Measurements from ENCODE around the gene CUEDC1. TPM values are rescaled to one million over a fixed set of nuclear protein-coding genes. Genes with fewer than 3 reads are reported as not detected.
A peak's percentile ranks its signal among the peaks of the same experiment; 100 is the strongest.

Gene CUEDC1
- total RNA-seq, 1 donor from 2014 or later = 14.5 TPM

GRCh38 chr17:57947369-57947768 lies 7.8 kb downstream of the CUEDC1 start:
- no peak for TF ChIP-seq CTCF (conservative IDR thresholded peaks at IDR 0.05; ENCODE audit: low read depth, low read length)

GRCh38 chr17:57946798-57947358 lies 8.3 kb downstream of the CUEDC1 start:
- DNase-seq (ENCODE audit: low read depth) = no peak
- peak overlapping the region; percentile 50 for H3K4me3 ChIP-seq (ENCODE audit: low read depth, low read length)
- TF ChIP-seq CTCF (conservative IDR thresholded peaks at IDR 0.05; ENCODE audit: low read depth, low read length) = no peak

More at GRCh38 chr17:57947369-57947768, 7.8 kb downstream of the CUEDC1 start:
- no peak for DNase-seq (ENCODE audit: low read depth)
- peak overlapping the region; percentile 50 for H3K4me3 ChIP-seq (ENCODE audit: low read depth, low read length)

GRCh38 chr17:57945996-57946797 lies 9.0 kb downstream of the CUEDC1 start:
- DNase-seq (ENCODE audit: low read depth) = no peak
- peak overlapping the region; percentile 50 for H3K4me3 ChIP-seq (ENCODE audit: low read depth, low read length)
- TF ChIP-seq CTCF (conservative IDR thresholded peaks at IDR 0.05; ENCODE audit: low read depth, low read length) = no peak

GRCh38 chr17:57944908-57945307 lies 10.3 kb downstream of the CUEDC1 start:
- H3K4me3 ChIP-seq (ENCODE audit: low read depth, low read length) = no peak overlapping the region
- DNase-seq (ENCODE audit: low read depth) = no peak
- TF ChIP-seq CTCF (conservative IDR thresholded peaks at IDR 0.05; ENCODE audit: low read depth, low read length) = no peak

- no peak for TF ChIP-seq CTCF (conservative IDR thresholded peaks at IDR 0.05; ENCODE audit: low read depth, low read length)
Measured at GRCh38 chr17:57943645-57944044, 11.6 kb downstream of the CUEDC1 start.

GRCh38 chr17:57943140-57943539 lies 12.1 kb downstream of the CUEDC1 start:
- DNase-seq (ENCODE audit: low read depth) = no peak
- no peak overlapping the region for H3K4me3 ChIP-seq (ENCODE audit: low read depth, low read length)
- no peak for TF ChIP-seq CTCF (conservative IDR thresholded peaks at IDR 0.05; ENCODE audit: low read depth, low read length)

More at GRCh38 chr17:57943645-57944044, 11.6 kb downstream of the CUEDC1 start:
- no peak for DNase-seq (ENCODE audit: low read depth)
- no peak overlapping the region for H3K4me3 ChIP-seq (ENCODE audit: low read depth, low read length)
